Retinal pigment epithelial cell (primary cell): ENCODE results near the gene MYOZ3.

ENCODE experiments used
- DNase-seq: peaks from one replicate; pipeline ENCODE4 v3.0.0-alpha.2; 2010; ENCODE audit warnings: low read depth
- H3K4me3 ChIP-seq: 2 replicates; pipeline ENCODE4 v1.5.1; 2011; ENCODE audit warnings: mild to moderate bottlenecking, low read length, control low read depth, moderate library complexity
- TF ChIP-seq, protein P1 (sequence below): conservative IDR thresholded peaks from 2 replicates; pipeline ENCODE4 v1.5.1; 2011; ENCODE audit warnings: low read depth, low read length, control low read depth, inconsistent platforms

The MYOZ3 gene, protein sequence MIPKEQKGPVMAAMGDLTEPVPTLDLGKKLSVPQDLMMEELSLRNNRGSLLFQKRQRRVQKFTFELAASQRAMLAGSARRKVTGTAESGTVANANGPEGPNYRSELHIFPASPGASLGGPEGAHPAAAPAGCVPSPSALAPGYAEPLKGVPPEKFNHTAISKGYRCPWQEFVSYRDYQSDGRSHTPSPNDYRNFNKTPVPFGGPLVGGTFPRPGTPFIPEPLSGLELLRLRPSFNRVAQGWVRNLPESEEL

DNA sequence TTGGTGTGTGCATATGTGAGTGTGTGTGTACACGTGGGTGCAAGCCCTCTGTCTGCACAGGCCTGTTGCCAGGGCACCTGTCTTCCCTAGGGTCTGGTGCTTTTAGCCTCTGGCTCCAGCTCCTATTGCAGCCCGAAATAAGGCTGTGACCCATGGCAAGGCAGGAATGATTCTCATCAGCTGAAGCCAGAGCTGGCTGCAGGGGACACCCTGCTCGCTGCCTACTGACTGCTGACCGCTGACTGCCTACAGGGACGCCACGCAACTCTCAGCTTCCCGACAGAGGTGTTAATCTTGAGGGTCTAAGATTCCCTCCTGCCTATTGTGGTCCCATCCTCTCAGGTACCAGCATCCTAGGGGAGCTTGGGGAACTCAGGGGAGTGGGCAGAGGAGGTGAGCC lies at the start of gene MYOZ3:
Gene MYOZ3 (plus strand): TSS at position 166 of the 400 bp plus-strand sequence. CDS start 1,691 bp downstream, outside the sequence.
- no peak for DNase-seq
- TF ChIP-seq, protein P1, sequence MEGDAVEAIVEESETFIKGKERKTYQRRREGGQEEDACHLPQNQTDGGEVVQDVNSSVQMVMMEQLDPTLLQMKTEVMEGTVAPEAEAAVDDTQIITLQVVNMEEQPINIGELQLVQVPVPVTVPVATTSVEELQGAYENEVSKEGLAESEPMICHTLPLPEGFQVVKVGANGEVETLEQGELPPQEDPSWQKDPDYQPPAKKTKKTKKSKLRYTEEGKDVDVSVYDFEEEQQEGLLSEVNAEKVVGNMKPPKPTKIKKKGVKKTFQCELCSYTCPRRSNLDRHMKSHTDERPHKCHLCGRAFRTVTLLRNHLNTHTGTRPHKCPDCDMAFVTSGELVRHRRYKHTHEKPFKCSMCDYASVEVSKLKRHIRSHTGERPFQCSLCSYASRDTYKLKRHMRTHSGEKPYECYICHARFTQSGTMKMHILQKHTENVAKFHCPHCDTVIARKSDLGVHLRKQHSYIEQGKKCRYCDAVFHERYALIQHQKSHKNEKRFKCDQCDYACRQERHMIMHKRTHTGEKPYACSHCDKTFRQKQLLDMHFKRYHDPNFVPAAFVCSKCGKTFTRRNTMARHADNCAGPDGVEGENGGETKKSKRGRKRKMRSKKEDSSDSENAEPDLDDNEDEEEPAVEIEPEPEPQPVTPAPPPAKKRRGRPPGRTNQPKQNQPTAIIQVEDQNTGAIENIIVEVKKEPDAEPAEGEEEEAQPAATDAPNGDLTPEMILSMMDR: no peak
- no peak within 1 kb of the TSS for H3K4me3 ChIP-seq

DNA sequence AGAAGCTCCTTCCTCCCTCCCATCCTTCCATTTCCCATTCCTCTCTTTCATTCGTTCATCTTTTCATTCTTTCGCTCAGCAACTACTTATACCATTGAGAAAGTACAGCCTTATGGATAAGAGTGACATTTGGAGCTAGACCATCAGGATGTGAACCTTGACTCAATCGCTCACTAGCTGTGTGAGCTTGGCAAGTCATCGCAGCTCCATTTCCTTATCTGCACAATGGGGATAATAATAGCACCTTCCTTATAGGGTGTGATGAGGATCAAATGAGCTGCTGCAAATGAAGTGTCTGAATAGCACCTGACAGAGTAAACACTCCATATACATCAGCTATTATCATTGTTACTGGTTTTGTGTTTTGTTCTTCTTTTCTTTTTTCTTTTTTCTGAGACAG lies 48.6 kb upstream of the MYOZ3 start:
- DNase-seq: no peak
- no peak overlapping the region for H3K4me3 ChIP-seq
- TF ChIP-seq, protein P1: no peak

DNA sequence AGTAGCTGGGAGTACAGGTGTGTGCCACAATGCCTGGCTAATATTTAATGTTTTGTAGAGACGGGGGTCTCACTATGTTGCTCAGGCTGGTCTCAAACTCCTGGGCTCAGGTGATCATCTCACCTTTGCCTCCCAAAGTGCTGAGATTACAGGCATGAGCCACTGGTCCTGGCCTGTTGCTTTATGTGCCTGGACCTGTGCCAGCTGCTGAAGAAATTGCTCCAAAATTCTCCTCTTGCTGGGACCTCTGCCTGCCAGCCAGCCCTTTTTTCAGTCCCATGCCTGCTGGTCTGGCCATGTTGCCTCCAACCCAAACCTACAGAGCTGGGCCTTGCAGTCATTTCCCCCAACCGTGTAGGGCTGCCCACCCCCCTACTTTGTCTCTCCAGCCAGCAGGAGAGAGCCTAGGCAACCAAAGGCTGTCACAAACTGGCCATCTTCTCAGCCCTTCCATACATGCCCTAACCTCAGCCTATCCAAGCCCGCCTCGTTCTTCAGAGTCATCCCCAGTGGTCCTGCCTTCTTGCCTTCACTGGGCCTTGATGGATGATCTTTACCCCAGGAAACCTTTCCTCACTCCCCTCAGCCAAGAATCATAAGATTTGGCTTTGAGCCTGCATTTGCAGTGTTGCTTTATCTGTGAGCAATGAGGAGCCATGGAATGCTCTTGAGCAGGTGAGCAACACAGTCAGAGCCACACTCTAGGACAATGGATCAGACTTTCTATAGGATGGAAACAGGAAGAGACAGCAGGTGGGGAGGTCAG lies 48.0 kb upstream of the MYOZ3 start:
- no peak overlapping the region for H3K4me3 ChIP-seq
- no peak for DNase-seq
- TF ChIP-seq, protein P1: no peak

DNA sequence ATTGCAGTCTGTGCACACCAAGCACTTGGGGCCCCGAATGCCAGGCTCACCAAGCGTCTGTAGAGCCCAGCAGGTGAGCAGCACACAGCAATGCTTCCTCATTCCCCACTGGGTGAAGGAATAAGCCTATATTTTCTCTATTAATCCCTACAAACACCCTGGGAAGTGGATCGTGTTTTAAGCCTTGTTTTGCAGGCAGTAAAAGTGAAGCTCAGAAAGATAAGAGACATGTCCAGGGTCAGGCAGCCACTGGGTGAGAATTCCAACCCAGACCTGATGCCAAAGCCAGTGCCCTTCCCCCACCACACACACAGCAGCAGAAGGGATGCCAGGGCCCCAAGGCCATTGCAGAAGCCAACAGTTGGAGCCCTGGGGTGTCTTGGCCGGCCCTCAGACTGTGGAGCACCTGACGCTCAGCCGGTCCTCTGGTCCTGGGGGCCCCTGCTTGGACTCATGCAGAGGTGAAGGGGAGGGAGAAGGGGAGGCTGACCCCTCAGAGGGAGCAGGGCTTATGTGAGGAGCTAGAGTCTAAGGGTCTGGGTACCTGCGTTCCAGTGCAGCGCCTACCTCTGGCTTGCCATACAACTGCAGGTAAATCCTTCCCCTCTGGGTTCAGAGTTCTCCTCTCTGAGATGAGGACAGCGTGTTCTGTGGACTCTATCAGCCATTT lies 46.9 kb upstream of the MYOZ3 start:
- TF ChIP-seq, protein P1: peak; percentile 50
- DNase-seq: no peak
- H3K4me3 ChIP-seq: no peak overlapping the region

DNA sequence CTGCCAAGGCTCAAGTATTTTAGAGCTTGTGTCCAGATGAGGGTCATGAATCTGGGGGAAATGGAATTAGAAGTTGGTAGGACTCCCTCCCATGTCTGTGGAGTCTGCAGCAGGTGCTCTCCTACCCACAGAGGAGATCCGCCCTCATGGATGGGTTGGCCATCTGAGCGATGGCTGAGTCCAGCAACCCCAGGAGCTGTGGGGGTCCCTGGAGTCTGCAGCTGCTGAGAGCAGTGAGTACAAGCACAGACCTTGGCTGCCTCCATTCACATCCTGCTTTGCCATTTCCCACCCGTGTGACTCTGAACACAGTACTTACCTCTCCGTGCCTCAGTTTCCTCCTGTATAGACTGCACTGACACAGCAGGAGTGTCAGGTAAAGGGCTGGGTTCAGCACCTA lies 46.4 kb upstream of the MYOZ3 start:
- no peak overlapping the region for H3K4me3 ChIP-seq
- no peak for DNase-seq
- TF ChIP-seq, protein P1: no peak

DNA sequence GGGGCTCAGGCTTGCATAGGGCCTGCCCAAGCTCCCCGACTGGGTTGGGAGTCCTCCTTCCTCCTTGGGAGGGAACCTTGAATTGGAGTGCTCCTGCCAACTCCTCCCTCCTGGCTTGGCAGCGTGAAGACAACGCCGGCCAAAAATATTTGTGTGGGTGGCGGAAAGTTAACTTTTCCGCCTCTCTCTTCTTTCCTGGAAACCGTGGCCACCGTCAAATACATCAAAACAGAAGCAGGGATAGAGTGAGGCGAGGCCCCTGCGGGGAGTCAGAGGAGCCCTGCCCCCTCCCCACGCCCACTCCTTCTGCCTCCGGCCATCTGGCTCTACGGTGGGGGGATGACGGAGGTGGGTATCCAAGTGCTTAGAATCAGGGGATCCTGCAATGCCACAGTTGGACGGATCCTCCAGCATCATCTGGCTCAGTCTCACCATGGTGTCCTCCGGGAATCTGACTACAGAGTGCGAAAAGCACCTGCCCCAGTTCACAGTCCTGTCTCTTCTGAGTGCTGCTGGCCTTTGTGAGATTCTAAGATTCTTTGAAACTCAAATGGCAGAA lies 45.8 kb upstream of the MYOZ3 start:
- H3K4me3 ChIP-seq: no peak overlapping the region
- no peak for DNase-seq
- TF ChIP-seq, protein P1: no peak
